Ascending aorta (tissue), 2 donors: ENCODE measurements around the gene ADGB. TPM values are rescaled to one million over a fixed set of nuclear protein-coding genes. Genes with fewer than 3 reads are reported as not detected.
A peak's percentile ranks its signal among the peaks of the same experiment; 100 is the strongest.

ENCODE experiments used
- DNase-seq, 2 donors: peaks; one replicate each; pipeline ENCODE4 v3.0.0-alpha.2; 2019; ENCODE audit warnings: low spot score in 2 of 2
- H3K27ac ChIP-seq, 2 donors: fragments of 200-600 bp; sonication (generic); one replicate each; pipeline ENCODE4 v1.5.1; 2016 to 2017; ENCODE audit warnings: mild to moderate bottlenecking in 1 of 2
- H3K27me3 ChIP-seq: fragments of 200-600 bp; sonication (generic); one replicate; pipeline ENCODE4 v1.5.1; 2017
- H3K36me3 ChIP-seq, 2 donors: fragments of 200-600 bp; sonication (generic); one replicate each; pipeline ENCODE4 v1.5.1; 2016
- H3K4me1 ChIP-seq, 2 donors: fragments of 200-600 bp; sonication (generic); one replicate each; pipeline ENCODE4 v1.5.1; 2016 to 2017; ENCODE audit warnings: mild to moderate bottlenecking in 1 of 2
- H3K4me3 ChIP-seq, 2 donors: fragments of 200-600 bp; sonication (generic); one replicate each; pipeline ENCODE4 v1.5.1; 2016 to 2017; ENCODE audit warnings: mild to moderate bottlenecking in 1 of 2
- H3K9me3 ChIP-seq, 2 donors: fragments of 200-600 bp; sonication (generic); one replicate each; pipeline ENCODE4 v1.5.1; 2016
- CTCF ChIP-seq, 3 experiments: fragments of 200-600 bp in 2 of 3; fragments of 450-650 bp in 1 of 3; sonication (generic) in 2 of 3; IDR thresholded peaks; one replicate each; pipeline ENCODE4 v1.5.1; 2016 to 2019; ENCODE audit warnings: antibody characterized with exemption in 3 of 3, mild to moderate bottlenecking in 1 of 3, moderate library complexity in 1 of 3
- intact Hi-C: fragments of 100-400 bp; cut with DNase I; formaldehyde crosslinking; loops from one replicate; pipeline ENCODE4 v1.15.1; 2023
- total RNA-seq: library from RNA; depleted of rRNA; stranded (reverse); fragments of >200 nt; gene quantifications from one replicate; pipeline ENCODE4 v1.1.0, GENCODE V29; 2016

ADGB gene
- total RNA-seq, 1 donor from 2014 or later: not detected

- Histone ChIP-seq H3K9me3 (no peaks in the 10 kb centered on the region), H3K4me1 (no peaks in the 10 kb centered on the region), H3K36me3 (no peaks in the 10 kb centered on the region), H3K27ac (no peak overlapping the region), H3K27me3 (no peaks in the 10 kb centered on the region), H3K4me3 (no peak overlapping the region)
- intact Hi-C loops: no loop called here
- TF ChIP-seq CTCF (IDR thresholded peaks at IDR 0.05): no peak
- no peak for DNase-seq
These were observed 91.0 kb downstream of the ADGB start for GRCh38 chr6:146689806-146690205.

DNA sequence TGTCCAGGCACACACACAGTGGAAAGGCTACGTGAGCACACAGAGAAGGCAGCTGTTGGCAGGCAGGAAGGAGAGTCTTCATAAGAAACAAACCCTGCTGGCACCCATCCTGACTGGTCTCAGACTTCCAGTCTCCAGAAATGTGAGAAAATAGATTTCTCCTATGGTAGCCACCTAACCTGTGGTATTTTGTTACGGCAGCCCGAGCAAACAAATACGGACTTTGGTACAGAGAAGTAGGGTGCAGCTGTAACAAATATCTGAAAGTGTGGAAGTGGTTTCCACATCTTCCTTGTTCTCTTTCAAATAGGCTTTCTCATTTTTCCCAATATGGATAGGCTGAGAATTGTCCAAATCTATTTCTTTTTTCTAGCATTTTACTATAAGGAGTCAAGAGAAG lies 94.6 kb downstream of the ADGB start:
- no peak overlapping the region for H3K4me3 ChIP-seq
- H3K27ac ChIP-seq: no peak overlapping the region
- H3K9me3 ChIP-seq: no peaks in the 10 kb centered on the region
- no peak for TF ChIP-seq CTCF (IDR thresholded peaks at IDR 0.05)
- no peak for DNase-seq
- H3K36me3 ChIP-seq: no peaks in the 10 kb centered on the region
- H3K4me1 ChIP-seq: no peaks in the 10 kb centered on the region
- intact Hi-C loops: no loop called here
- no peaks in the 10 kb centered on the region for H3K27me3 ChIP-seq

DNA sequence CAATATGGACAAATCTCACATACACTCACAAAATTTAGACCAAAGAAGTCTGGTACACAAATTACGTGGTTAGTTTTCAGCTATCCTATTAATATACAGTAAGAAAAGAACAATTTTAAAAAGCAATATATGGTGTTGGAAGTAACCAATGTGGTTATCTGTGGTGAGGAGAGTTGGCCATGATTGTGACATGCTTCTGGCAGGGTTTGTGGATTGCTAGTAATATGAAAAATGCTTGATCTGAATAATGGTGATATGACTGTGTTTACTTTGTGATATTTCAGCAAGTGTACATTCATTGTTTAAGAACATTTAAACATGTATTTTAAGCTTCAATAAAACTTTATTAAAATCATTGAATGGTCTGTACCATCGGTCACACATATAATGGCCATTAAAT lies 99.1 kb downstream of the ADGB start:
- no peak overlapping the region for H3K27ac ChIP-seq
- no peak for TF ChIP-seq CTCF (IDR thresholded peaks at IDR 0.05)
- H3K36me3 ChIP-seq: no peaks in the 10 kb centered on the region
- H3K27me3 ChIP-seq: no peaks in the 10 kb centered on the region
- H3K4me3 ChIP-seq: no peak overlapping the region
- no peaks in the 10 kb centered on the region for H3K4me1 ChIP-seq
- H3K9me3 ChIP-seq: no peaks in the 10 kb centered on the region
- intact Hi-C loops: no loop called here
- no peak for DNase-seq

DNA sequence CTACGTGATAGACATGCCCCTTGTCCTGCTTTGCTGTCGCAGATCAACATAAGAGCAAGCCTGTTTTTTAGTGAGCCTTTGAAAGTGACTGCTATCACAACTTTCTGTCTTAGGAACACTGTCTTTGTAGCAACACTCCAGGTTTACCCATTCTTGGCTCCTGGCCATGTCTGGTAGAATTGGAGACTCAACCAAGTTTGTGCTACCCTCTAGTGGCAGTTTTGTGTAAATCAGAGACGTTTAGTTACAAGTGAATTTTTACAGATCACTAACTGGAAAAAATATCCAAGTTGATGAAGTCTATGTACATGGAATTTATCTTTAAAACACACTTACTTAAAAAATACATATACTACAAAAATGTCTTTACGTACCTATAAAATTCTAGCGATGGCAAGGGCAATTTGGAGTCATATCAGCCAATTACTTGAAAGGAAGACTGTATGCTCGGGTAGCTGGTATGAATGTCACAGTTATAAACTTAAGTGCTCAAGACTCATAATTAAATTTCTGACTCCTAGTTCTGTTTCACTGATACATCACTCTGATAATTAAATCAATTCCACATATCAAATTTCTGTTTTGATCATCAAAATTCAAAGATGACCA lies 101.4 kb downstream of the ADGB start:
- Histone ChIP-seq H3K36me3 (no peaks in the 10 kb centered on the region), H3K9me3 (no peaks in the 10 kb centered on the region), H3K27ac (no peak overlapping the region), H3K27me3 (no peaks in the 10 kb centered on the region), H3K4me1 (no peaks in the 10 kb centered on the region), H3K4me3 (no peak overlapping the region)
- intact Hi-C loops: loop anchor here (2.0 kb wide), 1 partner anchor 767 kb away; no protein-coding TSS in a partner anchor
- peak in 1 of 2 donors; percentile 82 for DNase-seq
- TF ChIP-seq CTCF (IDR thresholded peaks at IDR 0.05): peak; percentile 44 to 73 (median 68)

- H3K9me3 ChIP-seq: no peaks in the 10 kb centered on the region
- H3K36me3 ChIP-seq: no peaks in the 10 kb centered on the region
- TF ChIP-seq CTCF (IDR thresholded peaks at IDR 0.05): no peak
- H3K4me1 ChIP-seq: no peaks in the 10 kb centered on the region
- DNase-seq: no peak
- H3K27me3 ChIP-seq: no peaks in the 10 kb centered on the region
- H3K4me3 ChIP-seq: no peak overlapping the region
- intact Hi-C loops: loop anchor here (2.0 kb wide), 1 partner anchor 769 kb away; no protein-coding TSS in a partner anchor
- no peak overlapping the region for H3K27ac ChIP-seq
These were observed 102.9 kb downstream of the ADGB start for GRCh38 chr6:146701632-146702031.
